H1 (cell line): ENCODE data around the gene CDC14B. TPM values are rescaled to one million over a fixed set of nuclear protein-coding genes. Genes with fewer than 3 reads are reported as not detected.
A peak's percentile ranks its signal among the peaks of the same experiment; 100 is the strongest.

Experiments used
- BCL11A ChIP-seq, 2 experiments: IDR thresholded peaks; one replicate each; pipeline ENCODE4 v1.6.1; 2011; ENCODE audit warnings: low read depth in 2 of 2, low read length in 2 of 2, mild to moderate bottlenecking in 2 of 2
- CBX8 ChIP-seq: fragments of 300-800, 300-1000 bp; sonication (generic); IDR thresholded peaks from 2 replicates; pipeline ENCODE4 v1.7.1; 2016; ENCODE audit warnings: low read depth, low read length, borderline replicate concordance
- CREB1 ChIP-seq: IDR thresholded peaks from 2 replicates; pipeline ENCODE4 v1.6.1; 2012; ENCODE audit warnings: inconsistent platforms
- GABPA ChIP-seq: IDR thresholded peaks from 2 replicates; pipeline ENCODE4 v1.6.1; 2011; ENCODE audit warnings: mild to moderate bottlenecking, low read length, moderate library complexity, borderline replicate concordance; ENCODE audit not compliant: insufficient read depth
- HDAC2 ChIP-seq, 2 experiments: fragments of 300-600 bp in 1 of 2; sonication (generic) in 1 of 2; IDR thresholded peaks; 2 replicates each; pipeline ENCODE4 v1.6.1; 2011 to 2012; ENCODE audit warnings: low read depth in 2 of 2, low read length in 2 of 2, mild to moderate bottlenecking in 2 of 2, moderate library complexity in 2 of 2, borderline replicate concordance in 1 of 2, inconsistent platforms in 1 of 2
- JUN ChIP-seq: IDR thresholded peaks from 2 replicates; pipeline ENCODE4 v1.6.1; 2011; ENCODE audit warnings: low read depth, mild to moderate bottlenecking, improper control_type of control experiment, low read length
- KDM5A ChIP-seq: fragments of 200-600 bp; IDR thresholded peaks from 2 replicates; pipeline ENCODE4 v1.7.1; 2012; ENCODE audit warnings: mild to moderate bottlenecking, low read length, inconsistent platforms, mixed read lengths
- MAFK ChIP-seq: IDR thresholded peaks from 2 replicates; pipeline ENCODE4 v1.6.1; 2012; ENCODE audit warnings: low read depth, mild to moderate bottlenecking, improper control_type of control experiment, low read length
- POU5F1 ChIP-seq: IDR thresholded peaks from 2 replicates; pipeline ENCODE4 v1.6.1; 2011; ENCODE audit warnings: low read depth, mild to moderate bottlenecking, low read length, moderate library complexity
- RBBP5 ChIP-seq: IDR thresholded peaks from 2 replicates; pipeline ENCODE4 v1.7.1; 2012; ENCODE audit warnings: low read depth, mild to moderate bottlenecking, inconsistent platforms, low read length, moderate library complexity, borderline replicate concordance
- SIN3A ChIP-seq, 2 experiments: IDR thresholded peaks in 1 of 2; conservative IDR thresholded peaks in 1 of 2; 2 replicates each; pipeline ENCODE4 v1.6.1; 2011 to 2012; ENCODE audit warnings: low read length in 2 of 2, improper control_type of control experiment in 1 of 2, low read depth in 1 of 2, mild to moderate bottlenecking in 1 of 2
- SP2 ChIP-seq: IDR thresholded peaks from 2 replicates; pipeline ENCODE4 v1.6.1; 2012; ENCODE audit warnings: mild to moderate bottlenecking, low read length, inconsistent platforms
- SRF ChIP-seq: IDR thresholded peaks from 2 replicates; pipeline ENCODE4 v1.6.1; 2011; ENCODE audit warnings: mild to moderate bottlenecking, low read depth, low read length, moderate library complexity
- SUZ12 ChIP-seq: fragments of 200-600 bp; sonication (generic); IDR thresholded peaks from 2 replicates; pipeline ENCODE4 v1.6.1; 2012; ENCODE audit warnings: mild to moderate bottlenecking, inconsistent platforms, low read length, moderate library complexity, mixed read lengths
- TAF7 ChIP-seq: optimal IDR thresholded peaks from 2 replicates; pipeline ENCODE3; 2011; ENCODE audit warnings: low read depth, mild to moderate bottlenecking, inconsistent platforms, low read length, moderate library complexity, borderline replicate concordance
- ZNF274 ChIP-seq: IDR thresholded peaks from 2 replicates; pipeline ENCODE4 v1.7.0; 2012; ENCODE audit warnings: low read length, borderline replicate concordance; ENCODE audit errors: extremely low read depth
- polyA plus RNA-seq, 7 experiments: library from polyadenylated mRNA; depleted of rRNA in 3 of 7; stranded (reverse) in 5 of 7; unstranded in 2 of 7; fragments of >200 nt in 5 of 7; fragments of 200-250 nt in 2 of 7; gene quantifications; 1 replicate in 5 of 7; 2 replicates in 1 of 7; 4 replicates in 1 of 7; pipeline versions ENCODE4 v1.2.1 to v1.2.3, GENCODE V29; 2011 to 2013; ENCODE audit warnings: missing spikeins in 2 of 7, mixed read lengths in 2 of 7
- total RNA-seq: library from RNA; stranded (reverse); fragmentation: NEBNext Ultra II Directional; extraction: Animal tissue kit (Norgen Biotek cat#: 25700); gene quantifications from 2 replicates; pipeline ENCODE4 v1.2.1, GENCODE V29; 2021
- TF ChIP-seq, protein P1 (sequence below), 3 experiments: IDR thresholded peaks; 1 replicate in 2 of 3; 2 replicates in 1 of 3; pipeline versions ENCODE4 v1.5.1 to v1.6.1; 2011; ENCODE audit warnings: low read length in 3 of 3, mild to moderate bottlenecking in 3 of 3, inconsistent platforms in 2 of 3, low read depth in 1 of 3, moderate library complexity in 1 of 3; ENCODE audit not compliant: insufficient read depth in 1 of 3; ENCODE audit errors: control extremely low read depth in 1 of 3

Gene CDC14B
- total and polyA plus RNA-seq, 2 of the 8 experiments (the other 6 are each of a cell fraction or from before 2014, with no cell fraction given), result 17.2 to 44.6 TPM

DNA sequence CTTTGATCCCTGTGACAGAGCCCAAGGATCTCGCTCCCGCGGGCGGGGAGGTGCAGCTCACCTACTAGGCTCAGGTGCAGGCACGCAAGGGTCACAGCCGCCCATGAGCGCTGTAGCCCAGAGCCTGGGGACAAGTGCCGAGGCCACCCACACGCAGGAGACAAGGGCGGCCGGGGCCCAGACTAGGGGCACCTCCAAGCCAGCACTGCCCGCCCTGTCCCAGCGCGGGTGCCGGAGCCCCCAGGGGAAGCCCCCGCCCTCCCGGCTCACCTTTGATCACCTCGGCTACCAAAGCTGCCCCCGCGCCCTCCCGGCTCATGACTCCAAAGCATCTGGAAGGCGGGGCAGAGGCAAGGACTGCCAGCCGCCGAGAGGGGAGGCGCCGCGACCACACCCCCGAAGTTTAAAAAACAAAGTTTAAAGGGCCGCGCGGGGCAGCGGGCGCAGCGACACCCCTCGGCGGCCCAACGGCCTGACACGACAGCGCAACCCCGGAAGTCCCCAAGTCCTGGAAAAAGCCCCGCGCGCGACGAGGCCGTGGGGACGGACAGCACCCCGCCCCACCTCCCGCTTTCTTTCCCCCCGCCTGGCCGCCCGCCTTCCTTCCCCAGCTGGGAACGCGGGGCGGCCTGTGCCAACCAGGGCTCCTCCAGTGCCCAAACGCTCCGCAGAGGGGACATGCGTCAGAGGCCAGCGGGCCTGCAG lies 53.0 kb downstream of the CDC14B start (continued):
- no peak for TF ChIP-seq SP2
- TF ChIP-seq POU5F1, result no peak
- no peak for TF ChIP-seq RBBP5
- no peak for TF ChIP-seq GABPA
- TF ChIP-seq ZNF274, result no peak
- no peak for TF ChIP-seq BCL11A (IDR thresholded peaks at IDR 0.05; ENCODE audit: low read depth in 2 of 2, low read length in 2 of 2)
- TF ChIP-seq TAF7, result no peak
- no peak for TF ChIP-seq SRF
- TF ChIP-seq SUZ12, result no peak
- TF ChIP-seq MAFK, result no peak
- TF ChIP-seq CREB1, result peak; percentile 57
- TF ChIP-seq CBX8, result no peak
- peak; percentile 55 to 84; a peak in 1 of 4 replicates for TF ChIP-seq SIN3A (conservative IDR thresholded peaks at IDR 0.05 in 1 of 2, IDR thresholded peaks at IDR 0.05 in 1 of 2; ENCODE audit: low read depth in 1 of 2, low read length in 2 of 2)
- TF ChIP-seq, protein P1, sequence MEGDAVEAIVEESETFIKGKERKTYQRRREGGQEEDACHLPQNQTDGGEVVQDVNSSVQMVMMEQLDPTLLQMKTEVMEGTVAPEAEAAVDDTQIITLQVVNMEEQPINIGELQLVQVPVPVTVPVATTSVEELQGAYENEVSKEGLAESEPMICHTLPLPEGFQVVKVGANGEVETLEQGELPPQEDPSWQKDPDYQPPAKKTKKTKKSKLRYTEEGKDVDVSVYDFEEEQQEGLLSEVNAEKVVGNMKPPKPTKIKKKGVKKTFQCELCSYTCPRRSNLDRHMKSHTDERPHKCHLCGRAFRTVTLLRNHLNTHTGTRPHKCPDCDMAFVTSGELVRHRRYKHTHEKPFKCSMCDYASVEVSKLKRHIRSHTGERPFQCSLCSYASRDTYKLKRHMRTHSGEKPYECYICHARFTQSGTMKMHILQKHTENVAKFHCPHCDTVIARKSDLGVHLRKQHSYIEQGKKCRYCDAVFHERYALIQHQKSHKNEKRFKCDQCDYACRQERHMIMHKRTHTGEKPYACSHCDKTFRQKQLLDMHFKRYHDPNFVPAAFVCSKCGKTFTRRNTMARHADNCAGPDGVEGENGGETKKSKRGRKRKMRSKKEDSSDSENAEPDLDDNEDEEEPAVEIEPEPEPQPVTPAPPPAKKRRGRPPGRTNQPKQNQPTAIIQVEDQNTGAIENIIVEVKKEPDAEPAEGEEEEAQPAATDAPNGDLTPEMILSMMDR (IDR thresholded peaks at IDR 0.05; ENCODE audit: control extremely low read depth in 1 of 3, insufficient read depth in 1 of 3, low read depth in 1 of 3, low read length in 3 of 3), result peak; percentile 55 to 65 (median 58)
- no peak for TF ChIP-seq KDM5A
- no peak for TF ChIP-seq JUN
- 0 out of 4 replicates have a peak, but pooled peaks of 1 of the 2 experiments have one; percentile 44 for TF ChIP-seq HDAC2 (IDR thresholded peaks at IDR 0.05; ENCODE audit: borderline replicate concordance in 1 of 2, low read depth in 2 of 2, low read length in 2 of 2)
